ENCODE results near the gene THTPA. TPM values are rescaled to one million over a fixed set of nuclear protein-coding genes. Genes with fewer than 3 reads are reported as not detected.

Gene THTPA
- total and polyA plus RNA-seq, 2 of the 13 experiments (the other 11 are each of a cell fraction or from before 2014, with no cell fraction given): 7.4 to 8.7 TPM

- TF ChIP-seq ZNF234 (CRISPR knock-in tag; conservative IDR thresholded peaks at IDR 0.05) (0 out of 2 replicates have a peak, but pooled peaks have one; percentile 11), TBL1XR1 (IDR thresholded peaks at IDR 0.05; ENCODE audit: borderline replicate concordance, low read length, partially characterized antibody) (no peak), ZSCAN21 (CRISPR knock-in tag; IDR thresholded peaks at IDR 0.05; ENCODE audit: borderline replicate concordance) (no peak), REPIN1 (CRISPR knock-in tag; IDR thresholded peaks at IDR 0.05; ENCODE audit: borderline replicate concordance, low read depth) (no peak), TP53 (CRISPR knock-in tag; conservative IDR thresholded peaks at IDR 0.05) (no peak), HNRNPUL1 (IDR thresholded peaks at IDR 0.05; ENCODE audit: low read depth, low read length) (no peak), SUZ12 (IDR thresholded peaks at IDR 0.05; ENCODE audit: low read depth, low read length) (no peak), ZNF264 (CRISPR knock-in tag; IDR thresholded peaks at IDR 0.05) (no peak), PRMT3 (CRISPR knock-in tag; IDR thresholded peaks at IDR 0.05; ENCODE audit: borderline replicate concordance, low read depth) (no peak), ZNF879 (CRISPR knock-in tag; IDR thresholded peaks at IDR 0.05) (no peak), NCOR1 (IDR thresholded peaks at IDR 0.05; ENCODE audit: borderline replicate concordance, low read length) (no peak), ZFYVE20 (CRISPR knock-in tag; IDR thresholded peaks at IDR 0.05; ENCODE audit: borderline replicate concordance, low read depth) (no peak), GLI4 (CRISPR knock-in tag; IDR thresholded peaks at IDR 0.05; ENCODE audit: borderline replicate concordance) (no peak), ZNF224 (CRISPR knock-in tag; IDR thresholded peaks at IDR 0.05) (no peak), ZNF350 (CRISPR knock-in tag; IDR thresholded peaks at IDR 0.05; ENCODE audit: borderline replicate concordance, low read depth) (no peak), ZIK1 (CRISPR knock-in tag; IDR thresholded peaks at IDR 0.05; ENCODE audit: borderline replicate concordance, low read depth) (0 out of 2 replicates have a peak, but pooled peaks have one; percentile 45), MEIS2 (CRISPR knock-in tag; IDR thresholded peaks at IDR 0.05) (no peak), REST (IDR thresholded peaks at IDR 0.05; ENCODE audit: borderline replicate concordance in 1 of 2, low read depth in 1 of 2, low read length in 2 of 2) (no peak), ZBTB26 (CRISPR knock-in tag; IDR thresholded peaks at IDR 0.05; ENCODE audit: borderline replicate concordance) (0 out of 2 replicates have a peak, but pooled peaks have one; percentile 11), AKAP8 (CRISPR knock-in tag; IDR thresholded peaks at IDR 0.05) (0 out of 2 replicates have a peak, but pooled peaks have one; percentile 33), NR3C1 (CRISPR knock-in tag; IDR thresholded peaks at IDR 0.05) (no peak), SP1 (IDR thresholded peaks at IDR 0.05) (no peak), SP1 (CRISPR knock-in tag; IDR thresholded peaks at IDR 0.05) (no peak), NBN (conservative IDR thresholded peaks at IDR 0.05) (no peak)
Observed at GRCh38 chr14:23550131-23550811, 5.8 kb upstream of the THTPA start (continued).

Measured in HepG2 (cell line).